DND-41 (cell line): Measurements from ENCODE around the gene SLC15A1.

Source experiments
- ATAC-seq: fragments of 200-7000 bp; cut with Tn5 transposase; 3 replicates; pipeline ENCODE4 v1.9.1; 2021; ENCODE audit warnings: low read depth; ENCODE audit not compliant: insufficient read depth
- DNase-seq: peaks from one replicate; pipeline ENCODE4 v3.0.0-alpha.2; 2020
- H2AFZ ChIP-seq: 2 replicates; pipeline ENCODE4 v1.6.0; 2012; ENCODE audit warnings: low read depth, low read length
- H3K27ac ChIP-seq: 2 replicates; pipeline ENCODE4 v1.5.1; 2012; ENCODE audit warnings: low read length, inconsistent platforms
- H3K27me3 ChIP-seq: fragments of 200-600 bp; sonication (generic); 2 replicates; pipeline ENCODE4 v1.6.0; 2012; ENCODE audit warnings: low read length, mild to moderate bottlenecking, inconsistent platforms; ENCODE audit not compliant: insufficient read depth, poor library complexity
- H3K36me3 ChIP-seq: 2 replicates; pipeline ENCODE4 v1.5.1; 2012; ENCODE audit warnings: low read length, inconsistent platforms; ENCODE audit not compliant: insufficient read depth
- H3K4me1 ChIP-seq: 2 replicates; pipeline ENCODE4 v1.5.1; 2012; ENCODE audit warnings: mild to moderate bottlenecking, low read length; ENCODE audit not compliant: insufficient read depth
- H3K4me2 ChIP-seq: 2 replicates; pipeline ENCODE4 v1.6.0; 2012; ENCODE audit warnings: mild to moderate bottlenecking, moderate library complexity, low read length, inconsistent platforms; ENCODE audit not compliant: insufficient read depth
- H3K4me3 ChIP-seq, 2 experiments: fragments of 200-600 bp in 1 of 2; shearing (Covaris generic) in 1 of 2; 2 replicates each; pipeline ENCODE4 v1.5.1; 2012 to 2016; ENCODE audit warnings: inconsistent platforms in 2 of 2, low read length in 2 of 2, mild to moderate bottlenecking in 2 of 2, low read depth in 1 of 2, moderate library complexity in 1 of 2
- H3K79me2 ChIP-seq: 2 replicates; pipeline ENCODE4 v1.6.0; 2012; ENCODE audit warnings: low read length, inconsistent platforms; ENCODE audit not compliant: insufficient read depth
- H3K9ac ChIP-seq: 2 replicates; pipeline ENCODE4 v1.6.0; 2012; ENCODE audit warnings: low read depth, mild to moderate bottlenecking, inconsistent platforms, low read length, moderate library complexity
- H3K9me3 ChIP-seq: 2 replicates; pipeline ENCODE4 v1.5.1; 2012; ENCODE audit warnings: low read length, moderate library complexity, mild to moderate bottlenecking, inconsistent platforms; ENCODE audit not compliant: insufficient read depth, severe bottlenecking
- H4K20me1 ChIP-seq: 2 replicates; pipeline ENCODE4 v1.6.0; 2012; ENCODE audit warnings: low read length; ENCODE audit not compliant: insufficient read depth
- EZH2 ChIP-seq: IDR thresholded peaks from 3 replicates; pipeline ENCODE4 v1.6.1; 2012; ENCODE audit warnings: borderline replicate concordance, low read depth, mild to moderate bottlenecking, moderate library complexity, low read length, inconsistent platforms; ENCODE audit not compliant: severe bottlenecking
- TF ChIP-seq, protein P1 (sequence below): IDR thresholded peaks from 2 replicates; pipeline ENCODE4 v1.5.1; 2012; ENCODE audit warnings: borderline replicate concordance, low read length, moderate library complexity, mild to moderate bottlenecking; ENCODE audit not compliant: poor library complexity, severe bottlenecking; ENCODE audit errors: extremely low read depth

The SLC15A1 gene

DNA sequence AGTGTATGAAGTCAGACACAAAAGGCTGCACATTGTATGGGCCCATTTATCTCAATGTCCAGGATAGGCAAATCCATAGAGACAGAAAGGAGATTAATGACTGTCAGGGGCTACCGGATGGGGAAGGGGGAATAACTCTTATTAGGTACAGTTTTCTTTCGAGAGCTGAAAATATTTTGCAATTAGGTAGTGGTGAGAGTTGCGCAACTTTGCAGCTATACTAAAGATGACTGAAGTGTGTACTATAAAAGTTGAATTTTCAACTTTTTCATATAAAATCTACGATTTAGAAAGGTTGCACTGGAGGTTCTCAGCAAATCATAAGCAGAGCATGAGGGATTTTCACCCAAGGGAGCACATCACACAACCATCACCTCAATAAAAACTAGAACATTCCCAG, 16.1 kb upstream of the SLC15A1 start:
- DNase-seq (no peak), ATAC-seq (no peak)

DNA sequence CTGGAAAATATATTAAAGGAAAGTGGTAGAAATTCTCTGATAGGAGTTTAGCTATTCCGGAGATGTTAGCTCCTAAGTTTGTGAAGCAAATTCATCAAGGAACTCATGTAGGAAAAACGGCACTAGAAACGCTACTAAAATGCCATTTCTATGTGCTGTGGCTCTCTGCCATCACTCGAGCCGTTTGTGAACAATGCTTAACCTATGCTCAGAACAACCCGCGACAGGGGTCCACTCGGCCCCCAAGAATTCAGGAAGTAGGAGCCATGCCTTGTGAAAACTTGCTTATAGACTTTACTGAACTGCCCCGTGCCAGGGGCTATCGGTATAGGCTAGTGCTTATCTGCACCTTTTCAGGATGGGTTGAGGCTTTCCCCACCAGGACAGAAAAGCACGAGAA, 14.2 kb upstream of the SLC15A1 start:
- Histone ChIP-seq H4K20me1 (no peaks in the 10 kb centered on the region), H3K79me2 (no peaks in the 10 kb centered on the region), H3K36me3 (no peaks in the 10 kb centered on the region), H3K27ac (no peak overlapping the region), H3K9me3 (no peaks in the 10 kb centered on the region), H3K27me3 (no peaks in the 10 kb centered on the region), H3K4me3 (no peak overlapping the region), H3K9ac (no peak overlapping the region), H3K4me2 (no peak overlapping the region), H3K4me1 (peaks cover 3% of the 10 kb centered on the region; the same call in 1 of the 2 replicates), H2AFZ (no peak overlapping the region)
- TF ChIP-seq, protein P1, sequence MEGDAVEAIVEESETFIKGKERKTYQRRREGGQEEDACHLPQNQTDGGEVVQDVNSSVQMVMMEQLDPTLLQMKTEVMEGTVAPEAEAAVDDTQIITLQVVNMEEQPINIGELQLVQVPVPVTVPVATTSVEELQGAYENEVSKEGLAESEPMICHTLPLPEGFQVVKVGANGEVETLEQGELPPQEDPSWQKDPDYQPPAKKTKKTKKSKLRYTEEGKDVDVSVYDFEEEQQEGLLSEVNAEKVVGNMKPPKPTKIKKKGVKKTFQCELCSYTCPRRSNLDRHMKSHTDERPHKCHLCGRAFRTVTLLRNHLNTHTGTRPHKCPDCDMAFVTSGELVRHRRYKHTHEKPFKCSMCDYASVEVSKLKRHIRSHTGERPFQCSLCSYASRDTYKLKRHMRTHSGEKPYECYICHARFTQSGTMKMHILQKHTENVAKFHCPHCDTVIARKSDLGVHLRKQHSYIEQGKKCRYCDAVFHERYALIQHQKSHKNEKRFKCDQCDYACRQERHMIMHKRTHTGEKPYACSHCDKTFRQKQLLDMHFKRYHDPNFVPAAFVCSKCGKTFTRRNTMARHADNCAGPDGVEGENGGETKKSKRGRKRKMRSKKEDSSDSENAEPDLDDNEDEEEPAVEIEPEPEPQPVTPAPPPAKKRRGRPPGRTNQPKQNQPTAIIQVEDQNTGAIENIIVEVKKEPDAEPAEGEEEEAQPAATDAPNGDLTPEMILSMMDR: no peak
- TF ChIP-seq EZH2: no peak
- ATAC-seq (no peak), DNase-seq (no peak)

More for the DNA sequence above, 16.1 kb upstream of the SLC15A1 start:
- Histone ChIP-seq H3K27me3 (no peaks in the 10 kb centered on the region), H3K79me2 (no peaks in the 10 kb centered on the region), H3K4me1 (no peaks in the 10 kb centered on the region), H4K20me1 (no peaks in the 10 kb centered on the region), H3K4me2 (no peak overlapping the region), H3K9me3 (no peaks in the 10 kb centered on the region), H3K27ac (no peak overlapping the region), H3K4me3 (no peak overlapping the region), H3K36me3 (no peaks in the 10 kb centered on the region), H2AFZ (no peak overlapping the region), H3K9ac (no peak overlapping the region)
- TF ChIP-seq, protein P1: no peak
- no peak for TF ChIP-seq EZH2

DNA sequence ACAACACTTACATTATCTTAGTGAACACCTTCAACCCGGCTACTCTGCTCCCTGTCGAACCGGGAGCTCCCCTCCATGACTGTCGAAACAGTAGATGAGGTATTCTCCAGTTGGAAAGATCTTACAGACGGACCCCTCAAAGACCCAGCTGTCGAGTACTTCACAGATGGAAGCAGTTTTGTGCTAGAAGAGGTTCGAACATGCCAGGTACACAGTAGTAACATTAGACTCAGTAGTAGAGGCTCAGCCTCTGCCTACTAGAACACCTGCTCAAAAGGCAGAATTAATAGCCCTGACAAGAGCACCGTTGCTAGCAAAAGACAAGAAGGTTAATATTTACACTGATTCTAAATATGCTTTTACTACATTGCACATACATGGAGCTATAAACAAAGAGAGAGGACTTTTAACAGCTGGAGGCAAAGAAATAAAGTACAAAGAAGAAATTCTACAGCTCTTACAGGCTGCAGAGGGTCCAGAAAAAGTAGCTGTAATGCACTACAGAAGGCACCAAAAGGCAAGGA, 13.6 kb upstream of the SLC15A1 start:
- H3K4me2 ChIP-seq: no peak overlapping the region
- no peaks in the 10 kb centered on the region for H3K9me3 ChIP-seq
- H3K9ac ChIP-seq: no peak overlapping the region
- no peak overlapping the region for H3K27ac ChIP-seq
- no peak for TF ChIP-seq EZH2
- TF ChIP-seq, protein P1: no peak
- no peak overlapping the region for H3K4me3 ChIP-seq
- H4K20me1 ChIP-seq: no peaks in the 10 kb centered on the region
- no peak for DNase-seq
- H3K4me1 ChIP-seq: peaks cover 7% of the 10 kb centered on the region; the same call in 1 of the 2 replicates
- no peaks in the 10 kb centered on the region for H3K27me3 ChIP-seq
- no peak overlapping the region for H2AFZ ChIP-seq
- no peaks in the 10 kb centered on the region for H3K36me3 ChIP-seq
- no peak for ATAC-seq
- H3K79me2 ChIP-seq: no peaks in the 10 kb centered on the region
